ENCODE data around the gene UQCRH.

UQCRH gene

DNA sequence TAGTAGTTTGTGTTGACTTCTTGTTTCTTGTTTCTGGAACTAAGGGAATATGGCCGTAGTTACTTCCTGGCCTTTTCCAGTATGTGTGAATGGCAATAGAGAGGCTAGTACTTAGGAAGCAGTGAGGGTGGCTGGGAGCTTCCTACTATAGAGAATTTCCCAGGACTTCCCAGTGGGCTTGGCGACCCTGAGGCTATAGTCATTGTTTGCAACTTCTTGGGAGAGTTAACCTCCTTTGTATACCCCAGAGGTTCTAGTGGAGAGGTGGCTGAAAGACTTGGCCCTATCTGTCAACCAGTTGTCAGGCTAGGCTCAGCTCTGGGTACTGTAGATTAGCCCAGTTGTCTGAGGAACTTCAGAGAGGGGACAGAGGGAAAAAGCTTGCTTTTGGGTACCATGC, 40.4 kb upstream of the UQCRH start:
- Histone ChIP-seq H3K27ac (ENCODE audit: low read length) (no peak overlapping the region), H3K9ac (ENCODE audit: low read length) (no peak overlapping the region), H3K79me2 (ENCODE audit: low read length) (no peaks in the 10 kb centered on the region), H3K36me3 (replicated peaks; ENCODE audit: low read depth, low read length) (peaks cover 13% of the 10 kb centered on the region), H3K4me3 (ENCODE audit: low read length) (no peak overlapping the region), H3K4me2 (ENCODE audit: low read length) (no peak overlapping the region), H3K4me1 (ENCODE audit: low read length) (no peaks in the 10 kb centered on the region), H4K20me1 (ENCODE audit: insufficient read depth, low read length) (no peaks in the 10 kb centered on the region), H3K9me3 (ENCODE audit: insufficient read depth, low read length) (no peaks in the 10 kb centered on the region), H2AFZ (ENCODE audit: low read depth, low read length) (no peak overlapping the region), H3K27me3 (ENCODE audit: low read depth, low read length) (no peaks in the 10 kb centered on the region)
- no peak for TF ChIP-seq EZH2phosphoT487 (IDR thresholded peaks at IDR 0.05; ENCODE audit: low read depth)
- TF ChIP-seq, protein P1, sequence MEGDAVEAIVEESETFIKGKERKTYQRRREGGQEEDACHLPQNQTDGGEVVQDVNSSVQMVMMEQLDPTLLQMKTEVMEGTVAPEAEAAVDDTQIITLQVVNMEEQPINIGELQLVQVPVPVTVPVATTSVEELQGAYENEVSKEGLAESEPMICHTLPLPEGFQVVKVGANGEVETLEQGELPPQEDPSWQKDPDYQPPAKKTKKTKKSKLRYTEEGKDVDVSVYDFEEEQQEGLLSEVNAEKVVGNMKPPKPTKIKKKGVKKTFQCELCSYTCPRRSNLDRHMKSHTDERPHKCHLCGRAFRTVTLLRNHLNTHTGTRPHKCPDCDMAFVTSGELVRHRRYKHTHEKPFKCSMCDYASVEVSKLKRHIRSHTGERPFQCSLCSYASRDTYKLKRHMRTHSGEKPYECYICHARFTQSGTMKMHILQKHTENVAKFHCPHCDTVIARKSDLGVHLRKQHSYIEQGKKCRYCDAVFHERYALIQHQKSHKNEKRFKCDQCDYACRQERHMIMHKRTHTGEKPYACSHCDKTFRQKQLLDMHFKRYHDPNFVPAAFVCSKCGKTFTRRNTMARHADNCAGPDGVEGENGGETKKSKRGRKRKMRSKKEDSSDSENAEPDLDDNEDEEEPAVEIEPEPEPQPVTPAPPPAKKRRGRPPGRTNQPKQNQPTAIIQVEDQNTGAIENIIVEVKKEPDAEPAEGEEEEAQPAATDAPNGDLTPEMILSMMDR (IDR thresholded peaks at IDR 0.05; ENCODE audit: low read depth, low read length), result no peak

DNA sequence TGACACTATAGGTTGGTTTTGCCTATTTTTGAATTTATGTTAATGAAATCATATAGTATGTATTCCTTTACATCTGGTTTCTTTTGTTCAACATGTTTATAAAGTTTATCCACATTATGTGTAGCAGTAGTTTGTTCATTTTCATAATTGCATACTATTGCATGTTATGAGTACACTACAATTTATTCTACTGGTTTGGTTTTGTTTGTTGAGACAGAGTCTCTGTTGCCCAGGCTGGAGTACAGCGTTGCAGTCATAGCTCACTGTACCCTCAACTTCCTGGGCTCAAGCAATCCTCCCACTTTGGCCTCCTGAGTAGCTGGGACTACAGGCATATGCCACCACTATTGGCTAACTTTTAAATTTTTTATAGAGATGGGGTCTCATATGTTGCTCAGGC, 34.9 kb upstream of the UQCRH start:
- Histone ChIP-seq H3K4me3 (ENCODE audit: low read length) (no peak overlapping the region), H3K27me3 (ENCODE audit: low read depth, low read length) (no peaks in the 10 kb centered on the region), H3K9me3 (ENCODE audit: insufficient read depth, low read length) (no peaks in the 10 kb centered on the region), H3K79me2 (ENCODE audit: low read length) (no peaks in the 10 kb centered on the region), H3K9ac (ENCODE audit: low read length) (no peak overlapping the region), H3K4me2 (ENCODE audit: low read length) (no peak overlapping the region), H4K20me1 (ENCODE audit: insufficient read depth, low read length) (no peaks in the 10 kb centered on the region), H3K27ac (ENCODE audit: low read length) (no peak overlapping the region), H2AFZ (ENCODE audit: low read depth, low read length) (no peak overlapping the region), H3K36me3 (replicated peaks; ENCODE audit: low read depth, low read length) (peaks cover 21% of the 10 kb centered on the region), H3K4me1 (ENCODE audit: low read length) (no peaks in the 10 kb centered on the region)
- no peak for TF ChIP-seq EZH2phosphoT487 (IDR thresholded peaks at IDR 0.05; ENCODE audit: low read depth)

DNA sequence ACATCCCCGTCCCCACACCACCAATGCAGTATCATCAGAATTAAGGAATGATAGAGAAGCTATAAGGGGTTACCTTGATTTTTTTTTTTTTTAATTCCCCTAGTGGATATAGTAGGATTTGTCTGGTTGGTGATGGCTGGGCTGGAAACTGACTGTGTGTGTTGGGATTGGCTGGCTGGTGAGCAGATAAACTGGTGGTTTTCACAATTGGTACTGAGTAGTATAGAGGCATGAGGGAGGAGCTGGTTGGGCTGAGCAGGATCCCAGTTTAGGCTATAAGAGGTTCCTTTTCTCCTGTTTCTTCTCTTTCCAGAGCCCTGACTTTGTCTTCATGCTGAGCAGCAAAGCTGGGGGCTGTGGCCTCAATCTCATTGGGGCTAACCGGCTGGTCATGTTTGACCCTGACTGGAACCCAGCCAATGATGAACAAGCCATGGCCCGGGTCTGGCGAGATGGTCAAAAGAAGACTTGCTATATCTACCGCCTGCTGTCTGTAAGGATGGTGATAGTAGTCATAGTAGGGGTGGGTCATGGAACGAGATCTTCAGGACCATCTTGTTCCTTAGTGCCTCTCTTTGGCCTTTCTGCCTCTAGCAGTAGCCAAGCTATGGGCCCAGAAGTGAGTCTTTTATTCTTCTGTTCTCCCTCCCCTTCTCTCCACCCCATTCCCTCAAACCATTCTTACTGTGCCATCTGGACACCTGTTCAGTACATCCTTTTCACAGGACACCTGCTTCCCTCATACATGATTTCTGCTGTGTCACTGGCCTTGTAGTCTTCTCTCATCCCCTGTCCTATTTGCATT, 29.1 kb upstream of the UQCRH start:
- Histone ChIP-seq H3K79me2 (ENCODE audit: low read length) (no peaks in the 10 kb centered on the region), H3K9ac (ENCODE audit: low read length) (no peak overlapping the region), H3K27ac (ENCODE audit: low read length) (no peak overlapping the region), H3K27me3 (ENCODE audit: low read depth, low read length) (no peaks in the 10 kb centered on the region), H2AFZ (ENCODE audit: low read depth, low read length) (no peak overlapping the region), H3K36me3 (replicated peaks; ENCODE audit: low read depth, low read length) (peaks cover 40% of the 10 kb centered on the region), H3K9me3 (ENCODE audit: insufficient read depth, low read length) (no peaks in the 10 kb centered on the region), H3K4me1 (ENCODE audit: low read length) (no peaks in the 10 kb centered on the region), H3K4me2 (ENCODE audit: low read length) (no peak overlapping the region), H3K4me3 (ENCODE audit: low read length) (no peak overlapping the region), H4K20me1 (ENCODE audit: insufficient read depth, low read length) (no peaks in the 10 kb centered on the region)
- TF ChIP-seq, protein P1 (IDR thresholded peaks at IDR 0.05; ENCODE audit: low read depth, low read length), result no peak
- TF ChIP-seq EZH2phosphoT487 (IDR thresholded peaks at IDR 0.05; ENCODE audit: low read depth), result no peak

DNA sequence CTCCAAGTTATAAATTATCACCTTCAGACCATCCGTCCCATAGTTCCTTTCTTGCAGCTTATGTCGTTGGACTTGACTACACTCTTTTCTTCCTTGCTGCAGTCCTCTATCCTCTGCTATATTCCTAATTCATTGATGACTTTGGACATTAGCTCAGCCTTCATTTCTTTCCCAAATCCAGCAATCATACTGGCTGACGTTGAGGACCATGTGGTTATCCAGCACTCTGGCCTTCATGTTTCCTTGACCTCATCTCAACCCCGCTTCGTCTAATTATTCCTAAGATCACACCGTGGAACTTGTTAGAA, 28.5 kb upstream of the UQCRH start:
- Histone ChIP-seq H3K27ac (ENCODE audit: low read length) (no peak overlapping the region), H3K36me3 (replicated peaks; ENCODE audit: low read depth, low read length) (peaks cover 42% of the 10 kb centered on the region), H3K9me3 (ENCODE audit: insufficient read depth, low read length) (no peaks in the 10 kb centered on the region), H3K9ac (ENCODE audit: low read length) (no peak overlapping the region), H2AFZ (ENCODE audit: low read depth, low read length) (no peak overlapping the region), H3K27me3 (ENCODE audit: low read depth, low read length) (no peaks in the 10 kb centered on the region), H3K4me3 (ENCODE audit: low read length) (no peak overlapping the region), H3K79me2 (ENCODE audit: low read length) (no peaks in the 10 kb centered on the region), H3K4me1 (ENCODE audit: low read length) (no peaks in the 10 kb centered on the region), H4K20me1 (ENCODE audit: insufficient read depth, low read length) (no peaks in the 10 kb centered on the region), H3K4me2 (ENCODE audit: low read length) (no peak overlapping the region)
- no peak for TF ChIP-seq EZH2phosphoT487 (IDR thresholded peaks at IDR 0.05; ENCODE audit: low read depth)
- TF ChIP-seq, protein P1 (IDR thresholded peaks at IDR 0.05; ENCODE audit: low read depth, low read length), result no peak

Measured in OCI-LY3 (cell line).